CD4-positive, alpha-beta T cell (primary cell): ENCODE measurements around the gene DIPK1A. TPM values are rescaled to one million over a fixed set of nuclear protein-coding genes. Genes with fewer than 3 reads are reported as not detected.

Experiments
- ATAC-seq: fragments of 200-7000 bp; cut with Tn5 transposase; one replicate; pipeline ENCODE4 v1.10.0; 2022; ENCODE audit warnings: mild to moderate bottlenecking; ENCODE audit not compliant: poor library complexity
- CTCF ChIA-PET: fragments of 350-600 bp; sonication (Branson Sonifier 250); formaldehyde crosslinking; loops from one replicate; lab custom pipeline; 2021; ENCODE audit warnings: antibody characterized with exemption, inconsistent platforms; lab: Charles Lee
- POLR2A ChIA-PET: fragments of 350-600 bp; sonication (Branson Sonifier 250); formaldehyde crosslinking; loops from one replicate; lab custom pipeline; 2021; ENCODE audit warnings: antibody characterized with exemption, inconsistent platforms; lab: Charles Lee
- DNase-seq, 14 experiments: peaks; one replicate each; pipeline ENCODE4 v3.0.0-alpha.2; 2013 to 2020; ENCODE audit warnings: mixed read lengths in 2 of 14
- H3K27ac ChIP-seq, 2 donors: one replicate each; pipeline versions ENCODE4 v1.5.1 to v1.7.0; 2013; ENCODE audit warnings: low read length in 2 of 2, low read depth in 1 of 2, mild to moderate bottlenecking in 1 of 2
- H3K27me3 ChIP-seq, 2 experiments: 1 replicate in 1 of 2; 2 replicates in 1 of 2; pipeline versions ENCODE4 v1.6.1 to v1.7.0; 2013; ENCODE audit warnings: low read length in 2 of 2, control low read depth in 1 of 2, mild to moderate bottlenecking in 1 of 2, moderate library complexity in 1 of 2; ENCODE audit not compliant: insufficient read depth in 2 of 2, control insufficient read depth in 1 of 2
- H3K36me3 ChIP-seq: one replicate; pipeline ENCODE4 v1.6.1; 2013; ENCODE audit warnings: low read length, control low read depth; ENCODE audit not compliant: insufficient read depth
- H3K4me1 ChIP-seq: one replicate; pipeline ENCODE4 v1.6.1; 2013; ENCODE audit warnings: low read length, control low read depth; ENCODE audit not compliant: insufficient read depth
- H3K4me3 ChIP-seq: one replicate; pipeline ENCODE4 v1.5.1; 2013; ENCODE audit warnings: mild to moderate bottlenecking, low read length, moderate library complexity
- H3K9me3 ChIP-seq, 2 experiments: 1 replicate in 1 of 2; 2 replicates in 1 of 2; pipeline versions ENCODE4 v1.6.1 to v1.7.0; 2013; ENCODE audit warnings: low read length in 2 of 2, mild to moderate bottlenecking in 2 of 2, control low read depth in 1 of 2, moderate library complexity in 1 of 2; ENCODE audit not compliant: control insufficient read depth in 1 of 2, insufficient read depth in 1 of 2
- H3K27ac Mint-ChIP-seq: one replicate; pipeline ENCODE4 v1.8.0; 2020; ENCODE audit warnings: mixed read lengths
- H3K27me3 Mint-ChIP-seq: one replicate; pipeline ENCODE4 v1.8.0; 2021; ENCODE audit warnings: mixed read lengths
- H3K36me3 Mint-ChIP-seq: one replicate; pipeline ENCODE4 v1.8.0; 2021; ENCODE audit warnings: low read depth, mixed read lengths
- H3K4me1 Mint-ChIP-seq: one replicate; pipeline ENCODE4 v1.8.0; 2021; ENCODE audit warnings: low read depth, mixed read lengths
- H3K4me3 Mint-ChIP-seq: one replicate; pipeline ENCODE4 v1.8.0; 2020; ENCODE audit warnings: mild to moderate bottlenecking, mixed read lengths
- H3K9me3 Mint-ChIP-seq: one replicate; pipeline ENCODE4 v1.8.0; 2020; ENCODE audit warnings: mixed read lengths
- intact Hi-C, 2 experiments: fragments of 100-400 bp; cut with DNase I in 1 of 2; cut with micrococcal nuclease in 1 of 2; formaldehyde crosslinking; loops; one replicate each; pipeline versions ENCODE4 v1.15.1 to v1.9.0; 2023 to 2025; cut with DNase I, micrococcal nuclease
- total RNA-seq, 174 experiments: library from RNA in 2 of 174; stranded (reverse) in 2 of 174; gene quantifications; one replicate each; pipeline ENCODE4 v1.2.3 and lab custom pipeline; 2021 to 2026
- TF ChIP-seq, protein P1 (sequence below): fragments of 200-600 bp; IDR thresholded peaks from one replicate; pipeline ENCODE4 v1.8.0; 2022; ENCODE audit warnings: antibody characterized with exemption, mild to moderate bottlenecking

Gene DIPK1A
- total RNA-seq, 2 experiments from 2014 or later = 7.0 to 7.3 TPM

- Mint-ChIP-seq H3K9me3 (peaks cover 6% of the 10 kb centered on the region), H3K36me3 (no peaks in the 10 kb centered on the region), H3K4me3 (no peak overlapping the region), H3K27ac (no peak overlapping the region), H3K27me3 (no peaks in the 10 kb centered on the region), H3K4me1 (peaks cover 42% of the 10 kb centered on the region)
- intact Hi-C loops = no loop called here
- TF ChIP-seq, protein P1, sequence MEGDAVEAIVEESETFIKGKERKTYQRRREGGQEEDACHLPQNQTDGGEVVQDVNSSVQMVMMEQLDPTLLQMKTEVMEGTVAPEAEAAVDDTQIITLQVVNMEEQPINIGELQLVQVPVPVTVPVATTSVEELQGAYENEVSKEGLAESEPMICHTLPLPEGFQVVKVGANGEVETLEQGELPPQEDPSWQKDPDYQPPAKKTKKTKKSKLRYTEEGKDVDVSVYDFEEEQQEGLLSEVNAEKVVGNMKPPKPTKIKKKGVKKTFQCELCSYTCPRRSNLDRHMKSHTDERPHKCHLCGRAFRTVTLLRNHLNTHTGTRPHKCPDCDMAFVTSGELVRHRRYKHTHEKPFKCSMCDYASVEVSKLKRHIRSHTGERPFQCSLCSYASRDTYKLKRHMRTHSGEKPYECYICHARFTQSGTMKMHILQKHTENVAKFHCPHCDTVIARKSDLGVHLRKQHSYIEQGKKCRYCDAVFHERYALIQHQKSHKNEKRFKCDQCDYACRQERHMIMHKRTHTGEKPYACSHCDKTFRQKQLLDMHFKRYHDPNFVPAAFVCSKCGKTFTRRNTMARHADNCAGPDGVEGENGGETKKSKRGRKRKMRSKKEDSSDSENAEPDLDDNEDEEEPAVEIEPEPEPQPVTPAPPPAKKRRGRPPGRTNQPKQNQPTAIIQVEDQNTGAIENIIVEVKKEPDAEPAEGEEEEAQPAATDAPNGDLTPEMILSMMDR = no peak
- ChIA-PET POLR2A (interaction anchor here (0.7 kb wide), 1 partner anchor 26 kb away, joined by 3 read pairs; no protein-coding TSS in a partner anchor), CTCF (interaction anchor here (0.6 to 1.3 kb wide), 6 partner anchors 19 to 212 kb away, joined by 3 to 4 read pairs (median 3); partner anchors contain the start of gene DIPK1A)
- Histone ChIP-seq H3K27me3 (no peaks in the 10 kb centered on the region), H3K9me3 (peaks cover 0 to 3% of the 10 kb centered on the region in 2 experiments), H3K36me3 (no peaks in the 10 kb centered on the region), H3K4me3 (no peak overlapping the region), H3K27ac (no peak overlapping the region), H3K4me1 (peaks cover 39% of the 10 kb centered on the region)
- DNase-seq (no peak), ATAC-seq (no peak)
Measured at GRCh38 chr1:92987462-92987861, 26.2 kb upstream of the DIPK1A start.

GRCh38 chr1:92985101-92985500, 23.8 kb upstream of the DIPK1A start:
- no peak overlapping the region for H3K27ac ChIP-seq
- peaks cover 38% of the 10 kb centered on the region for H3K4me1 ChIP-seq
- ChIA-PET CTCF (no interaction called here), POLR2A (interaction anchor here (0.6 kb wide), 1 partner anchor 23 kb away, joined by 3 read pairs; no protein-coding TSS in a partner anchor)
- H3K36me3 Mint-ChIP-seq = peaks cover 7% of the 10 kb centered on the region
- no peak for DNase-seq
- no peaks in the 10 kb centered on the region for H3K27me3 ChIP-seq
- H3K9me3 Mint-ChIP-seq = peaks cover 6% of the 10 kb centered on the region
- no peaks in the 10 kb centered on the region for H3K27me3 Mint-ChIP-seq
- peaks cover 41% of the 10 kb centered on the region for H3K4me1 Mint-ChIP-seq
- TF ChIP-seq, protein P1 = no peak
- peak overlapping the region; percentile 67 for H3K27ac Mint-ChIP-seq
- no peak overlapping the region for H3K4me3 ChIP-seq
- intact Hi-C loops = no loop called here
- no peak for ATAC-seq
- H3K4me3 Mint-ChIP-seq = no peak overlapping the region
- H3K36me3 ChIP-seq = no peaks in the 10 kb centered on the region
- peaks cover 3% of the 10 kb centered on the region in 2 experiments for H3K9me3 ChIP-seq

- TF ChIP-seq, protein P1 = no peak
- CTCF ChIA-PET = interaction anchor here (0.6 to 4.3 kb wide), 10 partner anchors 10 to 149 kb away, joined by 3 to 32 read pairs (median 4); partner anchors contain the start of genes DIPK1A and RPL5
- Mint-ChIP-seq H3K36me3 (peaks cover 7% of the 10 kb centered on the region), H3K4me3 (peak overlapping the region; percentile 67), H3K27ac (peak overlapping the region; percentile 97), H3K9me3 (peaks cover 6% of the 10 kb centered on the region), H3K4me1 (peaks cover 41% of the 10 kb centered on the region), H3K27me3 (no peaks in the 10 kb centered on the region)
- POLR2A ChIA-PET = interaction anchor here (0.6 to 7.2 kb wide), 16 partner anchors 9 to 1097 kb away, joined by 3 to 159 read pairs (median 4); partner anchors contain the start of genes DIPK1A, MTF2 and RPL5
- DNase-seq (peak in 12 of 14 experiments; percentile 26 to 92 (median 45)), ATAC-seq (peak; percentile 93)
- no peaks in the 10 kb centered on the region for H3K27me3 ChIP-seq
- peaks cover 41% of the 10 kb centered on the region for H3K4me1 ChIP-seq
- H3K9me3 ChIP-seq = peaks cover 3% of the 10 kb centered on the region in 2 experiments
- no peaks in the 10 kb centered on the region for H3K36me3 ChIP-seq
- H3K4me3 ChIP-seq = no peak overlapping the region
- intact Hi-C loops = loop anchor here in 1 of 2 experiments (1.0 to 2.0 kb wide), 2 partner anchors 14 to 19 kb away; no protein-coding TSS in a partner anchor
- H3K27ac ChIP-seq = peak overlapping the region; percentile 85 to 89
Measured at GRCh38 chr1:92980732-92981647, 19.7 kb upstream of the DIPK1A start.
